H1 (cell line): Measurements from ENCODE around the gene SELENOS. TPM values are rescaled to one million over a fixed set of nuclear protein-coding genes. Genes with fewer than 3 reads are reported as not detected.

ENCODE experiments used
- BACH1 ChIP-seq: IDR thresholded peaks from 2 replicates; pipeline ENCODE4 v1.6.1; 2012; ENCODE audit warnings: low read length, improper control_type of control experiment
- BRCA1 ChIP-seq: IDR thresholded peaks from 2 replicates; pipeline ENCODE4 v1.6.1; 2012; ENCODE audit warnings: low read depth, low read length, improper control_type of control experiment
- SAP30 ChIP-seq: fragments of 300-600 bp; sonication (generic); IDR thresholded peaks from 2 replicates; pipeline ENCODE4 v1.7.1; 2012; ENCODE audit warnings: low read length, moderate library complexity, mild to moderate bottlenecking, inconsistent platforms; ENCODE audit not compliant: insufficient read depth, insufficient replicate concordance
- SIX5 ChIP-seq: IDR thresholded peaks from 2 replicates; pipeline ENCODE4 v1.6.1; 2011; ENCODE audit warnings: mild to moderate bottlenecking, low read depth, low read length
- TBP ChIP-seq: IDR thresholded peaks from 2 replicates; pipeline ENCODE4 v1.6.1; 2011; ENCODE audit warnings: low read depth, low read length, improper control_type of control experiment
- ZNF274 ChIP-seq: IDR thresholded peaks from 2 replicates; pipeline ENCODE4 v1.7.0; 2012; ENCODE audit warnings: low read length, borderline replicate concordance; ENCODE audit errors: extremely low read depth
- polyA plus RNA-seq, 7 experiments: library from polyadenylated mRNA; depleted of rRNA in 3 of 7; stranded (reverse) in 5 of 7; unstranded in 2 of 7; fragments of >200 nt in 5 of 7; fragments of 200-250 nt in 2 of 7; gene quantifications; 1 replicate in 5 of 7; 2 replicates in 1 of 7; 4 replicates in 1 of 7; pipeline versions ENCODE4 v1.2.1 to v1.2.3, GENCODE V29; 2011 to 2013; ENCODE audit warnings: missing spikeins in 2 of 7, mixed read lengths in 2 of 7
- total RNA-seq: library from RNA; stranded (reverse); fragmentation: NEBNext Ultra II Directional; extraction: Animal tissue kit (Norgen Biotek cat#: 25700); gene quantifications from 2 replicates; pipeline ENCODE4 v1.2.1, GENCODE V29; 2021

SELENOS gene
- total and polyA plus RNA-seq, 2 of the 8 experiments (the other 6 are each of a cell fraction or from before 2014, with no cell fraction given) = 45.1 to 46.0 TPM

DNA sequence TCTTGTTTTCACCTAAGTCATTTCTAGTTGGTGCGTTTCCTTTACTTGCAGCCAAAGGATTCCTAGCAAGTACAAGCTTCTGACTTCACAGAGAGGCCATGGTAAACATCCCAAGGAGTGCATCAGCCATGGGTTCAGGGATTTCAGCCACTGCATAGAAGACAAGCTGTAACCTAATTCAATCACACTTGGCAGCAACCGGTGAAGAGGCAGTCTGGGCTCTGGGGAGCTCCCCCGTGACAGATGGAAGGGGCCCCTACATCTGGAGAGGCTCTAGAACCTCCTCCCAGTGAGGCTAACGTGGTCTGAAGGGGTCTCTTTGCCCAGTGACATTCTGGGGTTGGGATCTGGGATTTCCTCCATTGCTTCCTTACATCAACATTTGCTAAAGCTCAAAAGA lies 26.1 kb upstream of the SELENOS start (continued):
- TF ChIP-seq BACH1 = no peak
- no peak for TF ChIP-seq ZNF274
- no peak for TF ChIP-seq SIX5
- no peak for TF ChIP-seq SAP30
- TF ChIP-seq BRCA1 = no peak
- TF ChIP-seq TBP = no peak
